ENCODE measurements around the gene AP4B1.

DNA sequence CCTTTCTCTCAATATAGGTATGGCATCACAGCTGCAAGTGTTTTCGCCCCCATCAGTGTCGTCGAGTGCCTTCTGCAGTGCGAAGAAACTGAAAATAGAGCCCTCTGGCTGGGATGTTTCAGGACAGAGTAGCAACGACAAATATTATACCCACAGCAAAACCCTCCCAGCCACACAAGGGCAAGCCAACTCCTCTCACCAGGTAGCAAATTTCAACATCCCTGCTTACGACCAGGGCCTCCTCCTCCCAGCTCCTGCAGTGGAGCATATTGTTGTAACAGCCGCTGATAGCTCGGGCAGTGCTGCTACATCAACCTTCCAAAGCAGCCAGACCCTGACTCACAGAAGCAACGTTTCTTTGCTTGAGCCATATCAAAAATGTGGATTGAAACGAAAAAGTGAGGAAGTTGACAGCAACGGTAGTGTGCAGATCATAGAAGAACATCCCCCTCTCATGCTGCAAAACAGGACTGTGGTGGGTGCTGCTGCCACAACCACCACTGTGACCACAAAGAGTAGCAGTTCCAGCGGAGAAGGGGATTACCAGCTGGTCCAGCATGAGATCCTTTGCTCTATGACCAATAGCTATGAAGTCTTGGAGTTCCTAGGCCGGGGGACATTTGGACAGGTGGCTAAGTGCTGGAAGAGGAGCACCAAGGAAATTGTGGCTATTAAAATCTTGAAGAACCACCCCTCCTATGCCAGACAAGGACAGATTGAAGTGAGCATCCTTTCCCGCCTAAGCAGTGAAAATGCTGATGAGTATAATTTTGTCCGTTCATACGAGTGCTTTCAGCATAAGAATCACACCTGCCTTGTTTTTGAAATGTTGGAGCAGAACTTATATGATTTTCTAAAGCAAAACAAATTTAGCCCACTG lies 36.0 kb upstream of the AP4B1 start:
- TF ChIP-seq, protein P1, sequence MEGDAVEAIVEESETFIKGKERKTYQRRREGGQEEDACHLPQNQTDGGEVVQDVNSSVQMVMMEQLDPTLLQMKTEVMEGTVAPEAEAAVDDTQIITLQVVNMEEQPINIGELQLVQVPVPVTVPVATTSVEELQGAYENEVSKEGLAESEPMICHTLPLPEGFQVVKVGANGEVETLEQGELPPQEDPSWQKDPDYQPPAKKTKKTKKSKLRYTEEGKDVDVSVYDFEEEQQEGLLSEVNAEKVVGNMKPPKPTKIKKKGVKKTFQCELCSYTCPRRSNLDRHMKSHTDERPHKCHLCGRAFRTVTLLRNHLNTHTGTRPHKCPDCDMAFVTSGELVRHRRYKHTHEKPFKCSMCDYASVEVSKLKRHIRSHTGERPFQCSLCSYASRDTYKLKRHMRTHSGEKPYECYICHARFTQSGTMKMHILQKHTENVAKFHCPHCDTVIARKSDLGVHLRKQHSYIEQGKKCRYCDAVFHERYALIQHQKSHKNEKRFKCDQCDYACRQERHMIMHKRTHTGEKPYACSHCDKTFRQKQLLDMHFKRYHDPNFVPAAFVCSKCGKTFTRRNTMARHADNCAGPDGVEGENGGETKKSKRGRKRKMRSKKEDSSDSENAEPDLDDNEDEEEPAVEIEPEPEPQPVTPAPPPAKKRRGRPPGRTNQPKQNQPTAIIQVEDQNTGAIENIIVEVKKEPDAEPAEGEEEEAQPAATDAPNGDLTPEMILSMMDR (IDR thresholded peaks at IDR 0.05; ENCODE audit: poor library complexity, severe bottlenecking): no peak
- TF ChIP-seq, protein P2, sequence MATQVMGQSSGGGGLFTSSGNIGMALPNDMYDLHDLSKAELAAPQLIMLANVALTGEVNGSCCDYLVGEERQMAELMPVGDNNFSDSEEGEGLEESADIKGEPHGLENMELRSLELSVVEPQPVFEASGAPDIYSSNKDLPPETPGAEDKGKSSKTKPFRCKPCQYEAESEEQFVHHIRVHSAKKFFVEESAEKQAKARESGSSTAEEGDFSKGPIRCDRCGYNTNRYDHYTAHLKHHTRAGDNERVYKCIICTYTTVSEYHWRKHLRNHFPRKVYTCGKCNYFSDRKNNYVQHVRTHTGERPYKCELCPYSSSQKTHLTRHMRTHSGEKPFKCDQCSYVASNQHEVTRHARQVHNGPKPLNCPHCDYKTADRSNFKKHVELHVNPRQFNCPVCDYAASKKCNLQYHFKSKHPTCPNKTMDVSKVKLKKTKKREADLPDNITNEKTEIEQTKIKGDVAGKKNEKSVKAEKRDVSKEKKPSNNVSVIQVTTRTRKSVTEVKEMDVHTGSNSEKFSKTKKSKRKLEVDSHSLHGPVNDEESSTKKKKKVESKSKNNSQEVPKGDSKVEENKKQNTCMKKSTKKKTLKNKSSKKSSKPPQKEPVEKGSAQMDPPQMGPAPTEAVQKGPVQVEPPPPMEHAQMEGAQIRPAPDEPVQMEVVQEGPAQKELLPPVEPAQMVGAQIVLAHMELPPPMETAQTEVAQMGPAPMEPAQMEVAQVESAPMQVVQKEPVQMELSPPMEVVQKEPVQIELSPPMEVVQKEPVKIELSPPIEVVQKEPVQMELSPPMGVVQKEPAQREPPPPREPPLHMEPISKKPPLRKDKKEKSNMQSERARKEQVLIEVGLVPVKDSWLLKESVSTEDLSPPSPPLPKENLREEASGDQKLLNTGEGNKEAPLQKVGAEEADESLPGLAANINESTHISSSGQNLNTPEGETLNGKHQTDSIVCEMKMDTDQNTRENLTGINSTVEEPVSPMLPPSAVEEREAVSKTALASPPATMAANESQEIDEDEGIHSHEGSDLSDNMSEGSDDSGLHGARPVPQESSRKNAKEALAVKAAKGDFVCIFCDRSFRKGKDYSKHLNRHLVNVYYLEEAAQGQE (IDR thresholded peaks at IDR 0.05; ENCODE audit: borderline replicate concordance): no peak
- no peak for TF ChIP-seq EZH2 (IDR thresholded peaks at IDR 0.05; ENCODE audit: borderline replicate concordance, insufficient read depth, low read length, poor library complexity, severe bottlenecking)
- no peak for TF ChIP-seq POLR2AphosphoS5 (IDR thresholded peaks at IDR 0.05)
- no peak for TF ChIP-seq RAD21 (conservative IDR thresholded peaks at IDR 0.05)
- TF ChIP-seq MXI1 (conservative IDR thresholded peaks at IDR 0.05; ENCODE audit: poor library complexity, severe bottlenecking): no peak
- no peak for TF ChIP-seq EP300 (conservative IDR thresholded peaks at IDR 0.05; ENCODE audit: poor library complexity, severe bottlenecking)
- TF ChIP-seq TAF1 (IDR thresholded peaks at IDR 0.05; ENCODE audit: low read depth): no peak
- no peak for TF ChIP-seq SMC3 (conservative IDR thresholded peaks at IDR 0.05; ENCODE audit: poor library complexity)

All from neural cell (in vitro differentiated cells).